GM12875 (cell line): ENCODE results near the gene PLEKHA3.

Source experiments
- H3K4me3 ChIP-seq: one replicate; pipeline ENCODE4 v1.5.1; 2011; ENCODE audit warnings: low read depth, low read length, control low read depth
- TF ChIP-seq, protein P1 (sequence below): IDR thresholded peaks from 2 replicates; pipeline ENCODE4 v1.5.1; 2011; ENCODE audit warnings: low read depth, mild to moderate bottlenecking, control low read depth, inconsistent platforms, low read length, moderate library complexity, borderline replicate concordance; ENCODE audit not compliant: insufficient read depth

PLEKHA3 gene

DNA sequence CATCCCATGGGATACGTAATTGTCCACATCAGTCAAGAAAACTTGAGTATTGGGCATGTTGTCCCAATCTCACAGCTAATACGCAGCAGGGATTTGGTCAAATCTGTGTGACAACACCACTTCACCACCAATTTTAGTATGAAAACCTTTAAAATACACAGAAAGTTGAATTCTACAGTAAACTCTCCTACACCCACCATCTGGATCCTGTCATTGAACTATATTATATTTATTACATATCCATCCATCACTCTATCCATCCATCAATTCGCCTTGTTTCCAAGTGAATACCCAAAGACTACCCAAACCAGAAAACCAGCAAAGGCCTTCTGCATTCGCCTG is 1.0 kb upstream of the PLEKHA3 start:
- TF ChIP-seq, protein P1, sequence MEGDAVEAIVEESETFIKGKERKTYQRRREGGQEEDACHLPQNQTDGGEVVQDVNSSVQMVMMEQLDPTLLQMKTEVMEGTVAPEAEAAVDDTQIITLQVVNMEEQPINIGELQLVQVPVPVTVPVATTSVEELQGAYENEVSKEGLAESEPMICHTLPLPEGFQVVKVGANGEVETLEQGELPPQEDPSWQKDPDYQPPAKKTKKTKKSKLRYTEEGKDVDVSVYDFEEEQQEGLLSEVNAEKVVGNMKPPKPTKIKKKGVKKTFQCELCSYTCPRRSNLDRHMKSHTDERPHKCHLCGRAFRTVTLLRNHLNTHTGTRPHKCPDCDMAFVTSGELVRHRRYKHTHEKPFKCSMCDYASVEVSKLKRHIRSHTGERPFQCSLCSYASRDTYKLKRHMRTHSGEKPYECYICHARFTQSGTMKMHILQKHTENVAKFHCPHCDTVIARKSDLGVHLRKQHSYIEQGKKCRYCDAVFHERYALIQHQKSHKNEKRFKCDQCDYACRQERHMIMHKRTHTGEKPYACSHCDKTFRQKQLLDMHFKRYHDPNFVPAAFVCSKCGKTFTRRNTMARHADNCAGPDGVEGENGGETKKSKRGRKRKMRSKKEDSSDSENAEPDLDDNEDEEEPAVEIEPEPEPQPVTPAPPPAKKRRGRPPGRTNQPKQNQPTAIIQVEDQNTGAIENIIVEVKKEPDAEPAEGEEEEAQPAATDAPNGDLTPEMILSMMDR, result no peak
- H3K4me3 ChIP-seq, result peak overlapping the region; percentile 64

DNA sequence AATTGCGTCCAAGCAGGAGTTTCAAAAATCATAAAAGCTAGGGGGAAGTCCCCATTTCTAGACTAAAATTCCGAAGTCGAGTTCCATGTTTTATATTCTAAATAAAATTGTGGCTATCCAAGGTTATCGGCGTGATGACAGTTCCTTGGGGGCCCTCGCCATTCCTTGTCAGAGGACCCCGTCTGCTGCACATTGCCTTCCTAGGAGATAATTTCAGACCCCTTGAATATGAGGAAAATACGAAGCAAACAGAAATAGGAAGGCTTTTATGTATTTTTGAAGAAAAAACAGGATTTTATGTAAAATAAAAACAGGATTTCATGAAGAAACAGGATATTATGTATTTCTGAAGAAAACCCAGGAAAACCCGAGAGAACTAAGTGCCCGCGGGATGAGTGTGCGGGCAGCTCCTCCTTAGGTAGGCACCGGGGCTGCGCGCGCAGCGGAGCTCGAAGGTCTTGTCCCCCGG is 465 bp upstream of the PLEKHA3 start:
- TF ChIP-seq, protein P1, result no peak
- H3K4me3 ChIP-seq, result peak overlapping the region; percentile 71

DNA sequence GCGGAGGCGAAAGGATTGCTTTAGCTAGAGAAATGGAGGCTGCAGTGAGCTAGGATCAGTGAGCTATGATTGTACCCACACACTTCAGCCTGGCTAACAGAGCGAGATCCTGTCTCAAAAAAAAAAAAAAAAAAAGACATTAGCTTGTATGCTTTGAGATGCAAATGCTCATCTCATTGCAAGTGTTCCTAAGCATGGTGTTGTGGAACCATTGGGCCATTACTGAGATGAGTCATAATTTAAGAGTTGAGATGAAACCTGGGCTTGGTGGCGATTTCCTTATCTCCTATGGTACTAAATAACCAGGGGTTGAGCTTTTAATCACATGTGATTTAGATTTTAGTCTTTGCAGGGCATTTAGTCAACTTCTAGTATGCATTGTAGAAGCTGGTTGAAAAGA is 2.2 kb downstream of the PLEKHA3 start:
- no peak overlapping the region for H3K4me3 ChIP-seq
- TF ChIP-seq, protein P1, result no peak

DNA sequence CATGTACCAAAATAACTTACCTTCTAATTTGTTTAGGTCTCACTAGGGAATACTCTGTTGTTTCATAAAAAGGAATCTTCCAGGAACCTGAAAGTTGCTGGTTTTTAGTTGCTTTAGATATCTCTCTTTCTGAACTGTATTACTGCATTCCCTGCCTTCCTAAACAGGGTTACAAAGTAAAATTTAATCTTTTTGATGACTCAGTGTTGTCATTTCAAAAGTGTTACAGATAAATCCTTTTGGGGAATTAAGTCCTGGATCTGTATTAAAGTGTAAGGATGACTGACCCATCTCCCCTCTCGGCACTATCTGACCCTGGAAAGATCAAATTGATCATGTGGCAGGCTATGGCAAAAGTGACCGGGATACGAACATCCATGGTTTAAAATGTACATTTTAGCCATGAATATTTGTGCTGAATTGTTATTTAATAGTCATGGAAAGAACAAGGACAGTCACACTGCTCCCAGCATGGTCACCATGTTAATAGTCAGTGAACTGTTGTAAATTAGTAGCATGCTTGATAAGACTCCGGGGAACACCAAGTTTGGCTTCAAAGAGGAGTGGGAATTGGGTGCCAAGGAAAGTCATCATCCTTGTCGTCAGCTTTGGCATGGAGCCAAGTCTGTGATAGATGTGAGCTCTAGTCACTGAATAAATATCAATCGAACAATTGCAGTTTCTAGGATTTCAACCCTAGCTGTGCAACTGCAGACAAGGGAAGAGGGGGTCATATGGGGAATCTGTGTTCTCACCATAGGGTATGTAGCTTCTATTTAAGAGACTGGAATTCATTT is 4.2 kb downstream of the PLEKHA3 start:
- no peak overlapping the region for H3K4me3 ChIP-seq
- TF ChIP-seq, protein P1, result no peak

DNA sequence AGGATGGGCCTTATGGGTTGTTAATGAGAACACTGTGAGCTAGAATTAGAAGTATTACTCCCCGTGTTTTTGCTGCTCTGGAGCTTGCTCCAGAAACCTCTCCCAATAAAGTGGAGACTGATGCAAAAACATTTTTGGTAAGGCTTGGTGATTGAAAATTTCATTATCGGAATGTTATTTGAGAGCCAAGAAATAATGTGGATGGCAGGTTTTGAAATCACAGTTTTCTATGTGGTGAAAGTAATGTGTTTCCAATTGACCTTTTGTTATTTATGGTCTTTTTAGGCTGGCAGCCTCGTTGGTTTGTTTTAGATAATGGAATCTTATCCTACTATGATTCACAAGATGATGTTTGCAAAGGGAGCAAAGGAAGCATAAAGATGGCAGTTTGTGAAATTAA is 5.1 kb downstream of the PLEKHA3 start:
- no peak overlapping the region for H3K4me3 ChIP-seq
- TF ChIP-seq, protein P1, result no peak

DNA sequence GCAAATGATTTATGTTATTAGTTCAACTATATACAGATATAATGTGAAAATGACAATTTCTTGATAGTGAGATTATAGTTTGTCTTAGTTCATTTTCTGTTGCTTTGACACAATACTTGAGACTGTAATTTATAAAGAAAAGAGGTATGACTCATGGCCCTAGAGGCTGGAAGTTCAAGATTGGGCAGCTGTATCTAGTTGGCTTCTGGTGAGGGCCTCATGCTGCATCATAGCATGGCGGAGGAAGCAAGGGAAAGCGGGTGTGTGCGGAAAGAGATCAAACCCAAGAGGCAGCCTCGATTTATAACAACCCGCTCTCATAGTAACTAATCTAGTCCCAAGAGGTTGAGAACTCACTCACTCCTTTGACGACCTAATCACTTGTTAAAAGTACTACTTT is 11.4 kb downstream of the PLEKHA3 start:
- TF ChIP-seq, protein P1, result no peak
- no peak overlapping the region for H3K4me3 ChIP-seq

DNA sequence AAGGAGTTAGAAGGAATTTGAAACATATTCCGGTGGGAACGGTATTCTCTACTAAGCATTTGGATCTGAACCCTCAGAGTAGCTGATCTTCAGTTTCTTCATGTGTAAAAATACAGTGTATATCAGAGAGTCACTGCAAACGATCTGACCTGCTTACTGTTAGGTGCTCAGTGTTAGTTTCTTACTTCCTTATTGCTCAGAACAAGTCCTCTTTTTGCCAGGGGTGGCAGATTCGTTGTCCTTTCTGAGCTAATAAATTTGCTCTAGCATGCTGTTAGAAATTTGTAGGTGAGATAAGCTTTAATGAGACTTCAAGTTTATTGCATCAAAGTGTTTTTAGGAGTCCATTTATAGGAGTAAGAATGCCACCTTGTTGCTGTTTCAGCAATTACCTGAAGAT is 15.8 kb downstream of the PLEKHA3 start:
- TF ChIP-seq, protein P1, result no peak
- no peak overlapping the region for H3K4me3 ChIP-seq
